ENCODE data around the gene CORIN. TPM values are rescaled to one million over a fixed set of nuclear protein-coding genes. Genes with fewer than 3 reads are reported as not detected.

The CORIN gene
- total and polyA plus RNA-seq, 2 of the 4 experiments (the other 2 are of a cell fraction): 20.3 to 24.7 TPM

DNA sequence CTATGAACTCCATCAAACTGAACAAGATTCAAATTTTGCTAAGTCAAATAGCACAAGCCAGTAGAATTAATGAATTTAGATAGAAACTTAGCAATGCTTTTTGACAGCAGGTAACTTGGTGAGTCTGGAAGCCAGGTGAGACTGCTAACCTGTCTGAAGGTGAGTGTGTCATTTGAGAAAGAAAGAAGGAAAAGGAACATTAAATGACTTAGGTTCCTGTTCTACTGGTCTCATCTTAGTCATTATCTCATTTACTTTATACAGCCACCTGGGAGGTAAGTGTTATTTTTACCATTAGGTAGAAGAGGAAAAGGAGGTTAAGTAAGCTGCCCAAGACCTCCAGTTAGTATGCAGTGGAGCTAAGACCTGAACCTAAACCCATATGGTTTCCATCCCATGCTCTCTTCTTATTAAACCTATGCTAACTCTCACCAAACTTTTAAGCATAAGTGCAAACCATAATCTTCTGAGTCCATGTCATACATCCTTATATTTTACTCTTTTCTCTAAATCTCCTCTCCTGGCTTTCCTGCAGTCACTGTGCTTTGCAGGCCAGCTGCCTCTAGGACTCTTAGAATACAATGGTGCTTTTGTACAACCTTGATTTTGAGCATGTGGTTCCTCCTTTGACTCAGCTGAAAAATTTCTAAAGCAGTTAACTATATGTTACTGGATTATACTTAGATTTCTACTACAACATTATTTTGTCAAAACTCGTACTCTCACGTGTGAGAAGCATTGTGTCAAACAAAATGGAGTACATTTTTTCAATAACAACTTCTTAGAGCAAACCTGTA is 284.3 kb downstream of the CORIN start (continued):
- no peak for TF ChIP-seq MAFK (IDR thresholded peaks at IDR 0.05; ENCODE audit: low read depth, low read length)

DNA sequence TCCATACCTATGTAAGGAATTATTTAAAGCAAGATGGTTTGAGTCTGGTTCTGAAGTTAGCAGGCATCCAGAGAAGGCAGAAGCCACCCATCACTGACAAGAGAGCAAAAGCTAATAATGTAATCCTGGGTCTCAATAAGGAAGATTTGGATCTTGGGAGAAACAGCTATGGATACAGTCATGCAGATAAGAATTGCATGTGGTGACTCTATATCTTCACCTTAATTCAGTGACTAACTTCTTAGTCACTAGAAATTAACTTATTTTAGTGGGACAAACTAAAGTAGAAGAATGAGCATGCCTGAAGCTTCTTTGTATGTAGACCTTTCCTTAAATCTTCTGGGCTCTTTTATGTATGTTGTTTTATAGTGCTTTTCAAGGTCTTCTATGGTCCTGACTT is 286.2 kb downstream of the CORIN start:
- no peak overlapping the region for H3K56ac ChIP-seq (ENCODE audit: extremely low read depth, insufficient read depth, low read length)
- in situ Hi-C loops (cut with MboI; ENCODE audit: low sequenced_read_pairs) (loop anchor here (25.0 kb wide), 1 partner anchor 614 kb away; no protein-coding TSS in a partner anchor), dilution Hi-C loops (cut with HindIII; ENCODE audit: low sequenced_read_pairs, unreplicated experiment) (no loop called here), intact Hi-C loops (cut with micrococcal nuclease) (no loop called here)
- peak; percentile 82 for DNase-seq
- H4K91ac ChIP-seq (ENCODE audit: insufficient read depth, low read depth, low read length): peak overlapping the region; percentile 55; the same call in 1 of the 2 replicates
- H3K4me1 ChIP-seq (ENCODE audit: control insufficient read depth, insufficient read depth, low read length): peaks cover 5% of the 10 kb centered on the region
- H3K27ac ChIP-seq (ENCODE audit: insufficient read depth, low read length): no peak overlapping the region; the same call in 1 of the 2 replicates
- H3K14ac ChIP-seq (replicated peaks; ENCODE audit: low read depth, low read length): peak overlapping the region; percentile 86
- peak overlapping the region; percentile 87; the same call in 1 of the 2 replicates for H2BK20ac ChIP-seq (ENCODE audit: low read depth, low read length)
- no peak for TF ChIP-seq CHD1 (IDR thresholded peaks at IDR 0.05; ENCODE audit: low read depth, low read length)
- TF ChIP-seq BHLHE40 (IDR thresholded peaks at IDR 0.05; ENCODE audit: low read depth, low read length): no peak
- TF ChIP-seq, protein P1, sequence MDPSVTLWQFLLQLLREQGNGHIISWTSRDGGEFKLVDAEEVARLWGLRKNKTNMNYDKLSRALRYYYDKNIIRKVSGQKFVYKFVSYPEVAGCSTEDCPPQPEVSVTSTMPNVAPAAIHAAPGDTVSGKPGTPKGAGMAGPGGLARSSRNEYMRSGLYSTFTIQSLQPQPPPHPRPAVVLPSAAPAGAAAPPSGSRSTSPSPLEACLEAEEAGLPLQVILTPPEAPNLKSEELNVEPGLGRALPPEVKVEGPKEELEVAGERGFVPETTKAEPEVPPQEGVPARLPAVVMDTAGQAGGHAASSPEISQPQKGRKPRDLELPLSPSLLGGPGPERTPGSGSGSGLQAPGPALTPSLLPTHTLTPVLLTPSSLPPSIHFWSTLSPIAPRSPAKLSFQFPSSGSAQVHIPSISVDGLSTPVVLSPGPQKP (IDR thresholded peaks at IDR 0.05; ENCODE audit: borderline replicate concordance, low read depth, low read length): no peak
- TF ChIP-seq MAFK (IDR thresholded peaks at IDR 0.05; ENCODE audit: low read depth, low read length): no peak
- no peak for TF ChIP-seq NFE2L2 (IDR thresholded peaks at IDR 0.05; ENCODE audit: low read depth, low read length)
- no peak for TF ChIP-seq RAD21 (IDR thresholded peaks at IDR 0.05; ENCODE audit: low read length)
- no peak for TF ChIP-seq POLR2A (IDR thresholded peaks at IDR 0.05; ENCODE audit: low read depth, low read length)
- TF ChIP-seq MAZ (IDR thresholded peaks at IDR 0.05; ENCODE audit: borderline replicate concordance, low read depth, low read length): no peak
- TF ChIP-seq, protein P2, sequence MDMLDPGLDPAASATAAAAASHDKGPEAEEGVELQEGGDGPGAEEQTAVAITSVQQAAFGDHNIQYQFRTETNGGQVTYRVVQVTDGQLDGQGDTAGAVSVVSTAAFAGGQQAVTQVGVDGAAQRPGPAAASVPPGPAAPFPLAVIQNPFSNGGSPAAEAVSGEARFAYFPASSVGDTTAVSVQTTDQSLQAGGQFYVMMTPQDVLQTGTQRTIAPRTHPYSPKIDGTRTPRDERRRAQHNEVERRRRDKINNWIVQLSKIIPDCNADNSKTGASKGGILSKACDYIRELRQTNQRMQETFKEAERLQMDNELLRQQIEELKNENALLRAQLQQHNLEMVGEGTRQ (IDR thresholded peaks at IDR 0.05; ENCODE audit: low read depth, low read length): no peak
- peak; percentile 72 for TF ChIP-seq FOS (IDR thresholded peaks at IDR 0.05; ENCODE audit: low read depth, low read length)
- TF ChIP-seq CEBPB (IDR thresholded peaks at IDR 0.05; ENCODE audit: low read depth, low read length): peak; percentile 57
- no peak for TF ChIP-seq RFX5 (IDR thresholded peaks at IDR 0.05; ENCODE audit: low read depth, low read length)
- no peak for TF ChIP-seq MXI1 (IDR thresholded peaks at IDR 0.05; ENCODE audit: borderline replicate concordance, low read depth, low read length)
- peak overlapping the region; percentile 87 for H2BK120ac ChIP-seq (ENCODE audit: low read depth, low read length)
- peak overlapping the region; percentile 93 for H2BK5ac ChIP-seq (ENCODE audit: low read depth, low read length, poor library complexity, severe bottlenecking)
- H4K5ac ChIP-seq (ENCODE audit: low read depth, low read length): peak overlapping the region; percentile 99; the same call in 1 of the 2 replicates
- no peak overlapping the region for H2AFZ ChIP-seq (replicated peaks; ENCODE audit: low read length, poor library complexity)
- no peak overlapping the region for H2AK9ac ChIP-seq (replicated peaks; ENCODE audit: low read depth, low read length, poor library complexity)
- H3K9me3 ChIP-seq (ENCODE audit: control insufficient read depth, insufficient read depth, low read length): no peaks in the 10 kb centered on the region
- H3K4me2 ChIP-seq (ENCODE audit: low read depth, low read length): peak overlapping the region; percentile 59; the same call in 1 of the 2 replicates
- peaks cover 12% of the 10 kb centered on the region for H3K36me3 ChIP-seq (ENCODE audit: control insufficient read depth, insufficient read depth, low read length)
- H3K23ac ChIP-seq (ENCODE audit: low read depth, low read length): peak overlapping the region; percentile 33
- H3K9ac ChIP-seq (ENCODE audit: low read depth, low read length): no peak overlapping the region
- H3K4ac ChIP-seq (ENCODE audit: low read depth, low read length): peak overlapping the region; percentile 91; the same call in 1 of the 2 replicates
- peak overlapping the region; percentile 72; the same call in 1 of the 3 replicates for H2BK15ac ChIP-seq (ENCODE audit: low read depth, low read length)
- CTCF ChIA-PET: no interaction called here
- H3K4me3 ChIP-seq (ENCODE audit: insufficient read depth, low read depth, low read length): no peak overlapping the region
- H3K79me1 ChIP-seq (ENCODE audit: low read depth in 1 of 2, low read length in 2 of 2): peaks cover 10% of the 10 kb centered on the region in 2 experiments; a peak in 3 of 4 replicates
- H2AK5ac ChIP-seq (ENCODE audit: low read depth, low read length): 0 out of 2 replicates have a peak overlapping the region, but pooled peaks have one; percentile 6
- H3K18ac ChIP-seq (ENCODE audit: low read depth, low read length): peak overlapping the region; percentile 98; the same call in 1 of the 2 replicates
- POLR2A ChIA-PET (ENCODE audit: unreplicated experiment): no interaction called here
- H4K8ac ChIP-seq (ENCODE audit: low read depth in 2 of 2, low read length in 2 of 2): peak overlapping the region; percentile 46 to 69; a peak in 2 of 4 replicates
- ATAC-seq (ENCODE audit: low read depth): peak; percentile 72
- H4K20me1 ChIP-seq (ENCODE audit: insufficient read depth, low read length): no peaks in the 10 kb centered on the region
- no peaks in the 10 kb centered on the region for H3K9me1 ChIP-seq (ENCODE audit: insufficient read depth, low read length)
- BruUV-seq (replicated peaks): no TSS peak
- no peaks in the 10 kb centered on the region for H3K27me3 ChIP-seq (ENCODE audit: control insufficient read depth, insufficient read depth, low read length)
